Fibroblast of the aortic adventitia (primary cell): Measurements from ENCODE around the gene MAML3. TPM values are rescaled to one million over a fixed set of nuclear protein-coding genes. Genes with fewer than 3 reads are reported as not detected.

Source experiments
- DNase-seq: peaks from one replicate; pipeline ENCODE4 v3.0.0-alpha.2; 2010; ENCODE audit warnings: low read depth
- H3K4me3 ChIP-seq: 2 replicates; pipeline ENCODE4 v1.5.1; 2011; ENCODE audit warnings: low read depth, mild to moderate bottlenecking, control low read depth, low read length, moderate library complexity
- CTCF ChIP-seq: IDR thresholded peaks from 2 replicates; pipeline ENCODE4 v1.5.1; 2011; ENCODE audit warnings: mild to moderate bottlenecking, low read length, control low read depth, inconsistent platforms; ENCODE audit not compliant: insufficient read depth
- total RNA-seq: library from RNA; depleted of rRNA; stranded (reverse); fragments of >200 nt; gene quantifications from 2 replicates; pipeline ENCODE4 v1.2.3, GENCODE V29; 2012; ENCODE audit warnings: low replicate concordance

MAML3 gene
- total RNA-seq, 1 donor, result 4.6 TPM

DNA sequence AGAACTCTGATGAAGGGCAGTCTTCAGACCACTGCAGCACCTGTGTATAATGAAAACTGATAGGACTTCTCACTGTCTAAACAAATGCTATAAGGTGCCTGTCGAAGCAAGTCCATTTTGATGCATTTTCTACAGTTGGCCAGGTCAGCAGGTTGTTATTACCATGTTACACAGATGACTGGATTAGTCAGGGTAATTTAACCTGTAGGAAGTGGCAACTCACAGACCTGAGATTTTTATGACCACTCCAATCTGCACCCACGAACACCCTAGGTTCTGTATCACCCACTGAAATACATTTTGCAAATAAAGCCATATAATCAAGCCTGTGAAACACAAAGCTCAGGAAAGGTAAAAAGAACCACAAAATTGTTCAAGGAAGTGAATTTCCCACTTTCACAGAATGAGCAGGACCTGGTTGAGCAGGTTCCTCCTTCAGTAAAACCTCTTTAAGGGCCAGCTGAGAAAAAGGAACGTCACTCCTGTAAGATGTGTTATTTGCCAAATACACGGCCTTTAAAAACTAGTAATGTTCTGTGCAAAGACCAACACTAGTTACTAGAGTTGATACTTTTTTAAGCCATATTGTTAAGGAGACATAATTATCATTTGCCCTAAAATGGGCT is 12.7 kb downstream of the MAML3 start:
- no peak for DNase-seq
- no peak overlapping the region for H3K4me3 ChIP-seq
- no peak for TF ChIP-seq CTCF

GRCh38 chr4:140140566-140140965 is 13.4 kb downstream of the MAML3 start:
- TF ChIP-seq CTCF, result no peak
- no peak overlapping the region for H3K4me3 ChIP-seq
- DNase-seq, result no peak

DNA sequence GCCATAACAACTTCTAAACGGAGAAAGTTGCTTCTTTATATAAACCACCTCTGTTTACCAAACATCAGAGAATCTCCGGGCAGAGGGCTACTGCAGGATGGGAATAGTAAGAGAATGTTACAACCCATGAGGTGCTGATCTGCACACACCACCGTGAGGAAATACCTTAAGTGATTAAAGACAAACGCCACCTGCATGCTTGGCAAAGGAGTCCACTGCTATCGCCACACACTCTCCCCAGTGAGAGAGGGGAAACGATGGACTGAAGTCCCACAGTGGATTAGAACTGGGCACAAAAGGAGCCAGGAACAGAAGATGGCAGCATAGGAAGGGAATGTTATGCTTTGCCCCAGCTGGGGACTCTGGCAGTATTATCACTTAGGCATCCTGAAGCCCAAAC is 15.6 kb downstream of the MAML3 start:
- no peak for TF ChIP-seq CTCF
- DNase-seq, result no peak
- H3K4me3 ChIP-seq, result no peak overlapping the region

DNA sequence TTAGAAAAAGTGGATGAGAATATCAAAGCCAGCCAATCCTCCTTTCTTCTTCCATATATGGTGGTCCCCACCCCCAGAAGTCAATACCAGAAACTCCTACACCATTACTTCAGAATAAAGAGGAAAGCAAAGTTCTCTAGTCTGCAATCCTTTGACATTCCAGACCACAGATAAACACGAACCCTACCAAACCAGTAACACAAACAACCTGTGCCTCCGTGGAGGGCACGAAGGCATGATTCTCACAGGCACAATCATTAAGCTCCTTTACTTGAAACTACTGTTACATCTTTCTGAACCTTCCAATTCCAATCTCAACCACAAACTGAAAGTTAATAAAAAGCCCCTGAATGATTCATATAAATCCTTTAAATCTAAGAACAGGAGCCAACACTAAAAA is 16.3 kb downstream of the MAML3 start:
- no peak for DNase-seq
- TF ChIP-seq CTCF, result no peak
- no peak overlapping the region for H3K4me3 ChIP-seq

GRCh38 chr4:140136509-140136908 is 17.5 kb downstream of the MAML3 start:
- H3K4me3 ChIP-seq, result no peak overlapping the region
- DNase-seq, result peak; percentile 46
- no peak for TF ChIP-seq CTCF

- no peak for DNase-seq
- no peak for TF ChIP-seq CTCF
- no peak overlapping the region for H3K4me3 ChIP-seq
Observed at GRCh38 chr4:140135529-140136088, 18.4 kb downstream of the MAML3 start.

DNA sequence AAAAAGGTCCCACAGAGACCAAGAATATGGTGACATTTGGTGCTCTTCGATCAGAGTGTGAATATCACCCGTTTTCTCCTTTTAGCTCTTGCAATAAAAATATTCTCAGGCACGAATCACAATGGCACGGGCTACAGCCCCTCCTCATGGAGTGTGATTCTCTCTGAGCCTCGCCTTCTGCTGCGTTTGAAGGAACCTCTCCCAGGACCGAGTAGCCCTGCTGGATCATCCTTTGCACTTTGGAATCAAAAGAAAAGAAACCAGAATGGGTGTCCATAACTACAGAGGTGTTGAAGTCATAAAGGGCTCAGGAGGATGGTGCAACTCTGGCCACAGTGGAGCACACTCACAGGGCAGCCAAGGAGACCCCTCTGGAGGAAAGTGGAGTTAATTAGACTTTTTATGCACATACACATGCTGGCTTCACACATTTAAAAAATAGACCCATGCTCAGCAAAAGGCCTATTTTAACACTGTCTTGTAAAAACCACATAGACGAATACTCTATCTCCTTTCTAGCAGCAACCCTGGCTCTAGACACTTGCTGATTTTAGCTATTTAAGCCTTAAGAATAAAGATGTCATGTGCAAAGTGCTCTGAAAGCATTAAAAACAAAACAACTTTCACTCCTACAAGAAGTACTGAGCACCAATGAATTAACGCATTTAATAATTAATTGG is 19.1 kb downstream of the MAML3 start:
- DNase-seq, result no peak
- no peak for TF ChIP-seq CTCF
- no peak overlapping the region for H3K4me3 ChIP-seq
